Nephron (organoid): ENCODE results near the gene BRD2.
A peak's percentile ranks its signal among the peaks of the same experiment; 100 is the strongest.

ENCODE experiments used
- H3K27ac Mint-ChIP-seq, 3 experiments: 2 replicates each; pipeline ENCODE4 v1.8.0; 2020; ENCODE audit warnings: mixed read lengths in 3 of 3, mild to moderate bottlenecking in 2 of 3, moderate library complexity in 1 of 3
- H3K27me3 Mint-ChIP-seq: 2 replicates; pipeline ENCODE4 v1.8.0; 2021; ENCODE audit warnings: low read depth, mild to moderate bottlenecking, moderate library complexity, mixed read lengths
- H3K36me3 Mint-ChIP-seq: 2 replicates; pipeline ENCODE4 v1.8.0; 2020; ENCODE audit warnings: low read depth, mixed read lengths
- H3K4me1 Mint-ChIP-seq: 2 replicates; pipeline ENCODE4 v1.8.0; 2020; ENCODE audit warnings: mixed read lengths
- H3K4me3 Mint-ChIP-seq, 3 experiments: 2 replicates each; pipeline ENCODE4 v1.8.0; 2020; ENCODE audit warnings: mild to moderate bottlenecking in 3 of 3, mixed read lengths in 3 of 3, moderate library complexity in 2 of 3
- H3K9me3 Mint-ChIP-seq: 2 replicates; pipeline ENCODE4 v1.8.0; 2020; ENCODE audit warnings: mixed read lengths
- TF ChIP-seq, protein P1 (sequence below), 3 experiments: fragments of 200-600 bp; sonication (generic); IDR thresholded peaks; one replicate each; pipeline ENCODE4 v1.5.0; 2021; ENCODE audit warnings: antibody characterized with exemption in 3 of 3; ENCODE audit not compliant: unreplicated experiment in 3 of 3

The BRD2 gene

DNA sequence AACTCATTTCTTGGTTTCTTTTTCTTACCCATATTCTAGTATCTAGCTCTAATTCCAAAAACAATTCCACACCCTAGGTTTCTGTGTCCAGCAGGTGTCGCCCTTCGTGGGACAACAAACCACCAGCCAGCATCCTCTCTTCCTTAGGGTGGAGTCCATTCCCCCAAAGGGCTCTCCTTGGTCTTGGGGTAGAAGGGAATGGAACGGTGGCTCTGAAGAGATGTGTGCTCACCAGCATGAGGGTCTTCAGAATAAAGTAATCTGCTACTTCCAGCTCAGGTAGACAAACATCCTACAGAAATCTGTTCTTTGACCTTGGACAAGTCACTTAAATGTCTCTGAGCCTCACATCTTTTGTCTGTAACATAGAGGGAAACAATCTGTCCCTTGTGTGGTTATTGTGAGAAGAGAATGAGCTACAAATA lies 34.7 kb upstream of the BRD2 start:
- Mint-ChIP-seq H3K4me3 (no peak overlapping the region), H3K9me3 (no peaks in the 10 kb centered on the region), H3K4me1 (peaks cover 6% of the 10 kb centered on the region), H3K27ac (no peak overlapping the region), H3K36me3 (no peaks in the 10 kb centered on the region), H3K27me3 (peaks cover 34% of the 10 kb centered on the region)
- TF ChIP-seq, protein P1, sequence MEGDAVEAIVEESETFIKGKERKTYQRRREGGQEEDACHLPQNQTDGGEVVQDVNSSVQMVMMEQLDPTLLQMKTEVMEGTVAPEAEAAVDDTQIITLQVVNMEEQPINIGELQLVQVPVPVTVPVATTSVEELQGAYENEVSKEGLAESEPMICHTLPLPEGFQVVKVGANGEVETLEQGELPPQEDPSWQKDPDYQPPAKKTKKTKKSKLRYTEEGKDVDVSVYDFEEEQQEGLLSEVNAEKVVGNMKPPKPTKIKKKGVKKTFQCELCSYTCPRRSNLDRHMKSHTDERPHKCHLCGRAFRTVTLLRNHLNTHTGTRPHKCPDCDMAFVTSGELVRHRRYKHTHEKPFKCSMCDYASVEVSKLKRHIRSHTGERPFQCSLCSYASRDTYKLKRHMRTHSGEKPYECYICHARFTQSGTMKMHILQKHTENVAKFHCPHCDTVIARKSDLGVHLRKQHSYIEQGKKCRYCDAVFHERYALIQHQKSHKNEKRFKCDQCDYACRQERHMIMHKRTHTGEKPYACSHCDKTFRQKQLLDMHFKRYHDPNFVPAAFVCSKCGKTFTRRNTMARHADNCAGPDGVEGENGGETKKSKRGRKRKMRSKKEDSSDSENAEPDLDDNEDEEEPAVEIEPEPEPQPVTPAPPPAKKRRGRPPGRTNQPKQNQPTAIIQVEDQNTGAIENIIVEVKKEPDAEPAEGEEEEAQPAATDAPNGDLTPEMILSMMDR (IDR thresholded peaks at IDR 0.05; ENCODE audit: unreplicated experiment in 3 of 3) = peak; percentile 62 to 70 (median 66)

DNA sequence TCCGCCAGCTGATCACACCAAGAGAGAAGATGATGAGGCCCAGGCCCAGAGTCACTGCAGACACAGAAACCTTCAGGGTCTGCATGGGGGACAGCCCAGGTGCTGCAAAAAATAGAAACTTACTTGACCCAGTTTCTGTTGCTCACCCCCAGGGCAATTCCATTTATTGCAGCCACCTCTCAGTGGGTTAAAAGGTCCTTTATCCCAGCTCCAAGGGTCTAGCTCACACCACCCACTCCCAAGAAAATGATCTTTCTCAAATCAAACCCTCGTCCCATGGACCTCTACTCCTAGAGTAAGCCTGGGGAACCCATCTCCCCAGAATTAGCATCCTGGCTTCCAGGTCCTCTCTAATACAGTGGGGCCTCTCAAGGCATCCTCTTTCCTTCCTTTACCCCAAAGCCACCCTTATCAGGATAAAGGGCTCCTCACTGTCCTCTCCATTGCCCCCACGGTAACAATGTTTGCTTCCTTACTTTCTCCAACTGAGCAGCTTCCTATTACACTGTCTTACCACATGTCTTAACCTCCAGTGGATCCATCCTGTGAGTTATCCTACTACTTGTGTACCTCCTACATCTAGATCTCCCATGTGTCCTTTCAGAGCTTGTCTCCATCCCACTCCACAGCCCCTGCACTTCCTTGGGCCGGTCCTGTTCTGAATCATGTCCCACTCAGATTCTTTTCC lies 32.7 kb upstream of the BRD2 start:
- Mint-ChIP-seq H3K4me3 (no peak overlapping the region), H3K27ac (peak overlapping the region; percentile 13 to 83 (median 66)), H3K27me3 (peaks cover 30% of the 10 kb centered on the region), H3K4me1 (peaks cover 6% of the 10 kb centered on the region), H3K36me3 (no peaks in the 10 kb centered on the region), H3K9me3 (no peaks in the 10 kb centered on the region)
- TF ChIP-seq, protein P1 (IDR thresholded peaks at IDR 0.05; ENCODE audit: unreplicated experiment in 3 of 3) = no peak

DNA sequence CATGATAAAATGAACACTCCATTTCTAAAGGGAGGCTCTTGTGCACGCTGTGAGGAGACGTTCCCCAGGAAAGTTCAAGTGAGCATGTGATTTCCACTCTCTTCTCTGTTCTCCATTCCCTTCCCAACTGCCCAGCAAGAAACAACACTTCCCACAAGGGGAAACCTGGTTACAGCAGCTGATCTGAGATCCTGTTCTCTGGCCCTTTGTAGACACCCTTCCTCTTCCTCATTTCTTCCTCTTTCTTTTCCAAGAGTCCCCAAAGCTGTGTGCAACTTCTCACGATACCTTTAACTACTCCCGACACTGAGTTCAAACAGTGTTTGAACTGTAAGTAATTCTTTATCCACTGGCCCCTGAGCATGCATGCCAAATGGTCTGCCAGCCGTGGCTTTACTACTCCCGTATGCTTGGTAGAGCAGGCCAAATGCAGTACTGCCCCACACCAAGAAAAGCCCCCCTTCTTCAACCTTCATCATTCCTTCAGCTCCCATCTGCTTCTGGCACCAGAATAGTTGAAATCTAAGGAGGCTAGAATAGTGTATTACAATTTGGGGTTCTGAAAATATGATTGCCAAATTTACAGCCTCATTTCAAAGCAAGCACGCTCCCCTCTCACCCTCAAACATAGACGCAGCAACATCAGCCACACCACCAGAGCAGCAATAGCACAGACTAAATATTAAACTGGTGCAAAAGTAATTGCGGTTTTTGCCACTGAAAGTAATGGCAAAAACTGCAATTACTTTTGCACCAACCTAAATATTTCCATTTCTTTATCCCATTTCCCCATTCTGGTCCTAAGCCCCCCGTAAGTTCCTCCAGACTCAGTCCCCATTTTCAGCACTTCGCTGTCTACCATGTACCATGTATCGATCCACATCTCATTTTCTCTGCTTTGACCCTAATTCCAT lies 31.9 kb upstream of the BRD2 start:
- peaks cover 14% of the 10 kb centered on the region for H3K4me1 Mint-ChIP-seq
- H3K27me3 Mint-ChIP-seq = peaks cover 28% of the 10 kb centered on the region
- H3K9me3 Mint-ChIP-seq = no peaks in the 10 kb centered on the region
- TF ChIP-seq, protein P1 (IDR thresholded peaks at IDR 0.05; ENCODE audit: unreplicated experiment in 3 of 3) = no peak
- peak overlapping the region; percentile 13 to 83 (median 66) for H3K27ac Mint-ChIP-seq
- no peaks in the 10 kb centered on the region for H3K36me3 Mint-ChIP-seq
- H3K4me3 Mint-ChIP-seq = no peak overlapping the region

DNA sequence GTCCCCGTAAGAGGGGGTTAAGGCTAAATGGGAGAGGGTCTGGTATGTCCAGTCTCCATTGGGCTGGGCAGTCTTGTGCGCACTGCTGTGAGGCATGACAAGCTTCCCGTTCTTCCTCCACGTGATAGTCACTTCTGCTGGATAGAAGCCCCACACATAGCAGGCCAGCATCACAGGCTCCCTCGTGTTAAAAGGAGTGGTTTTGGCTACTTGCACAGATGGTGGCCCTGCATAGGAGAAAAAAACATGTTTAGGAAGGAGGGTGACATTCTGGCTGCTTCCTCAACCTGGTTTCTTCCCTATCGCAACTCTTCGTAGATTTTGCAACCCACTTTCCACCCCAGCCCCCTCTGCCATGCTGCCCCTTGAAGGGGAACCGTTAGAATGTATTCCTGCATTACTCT lies 31.2 kb upstream of the BRD2 start:
- TF ChIP-seq, protein P1 (IDR thresholded peaks at IDR 0.05; ENCODE audit: unreplicated experiment in 3 of 3) = no peak
- Mint-ChIP-seq H3K27me3 (peaks cover 26% of the 10 kb centered on the region), H3K36me3 (no peaks in the 10 kb centered on the region), H3K4me3 (no peak overlapping the region), H3K27ac (peak overlapping the region in 1 of 3 experiments; percentile 83), H3K9me3 (no peaks in the 10 kb centered on the region), H3K4me1 (peaks cover 15% of the 10 kb centered on the region)

DNA sequence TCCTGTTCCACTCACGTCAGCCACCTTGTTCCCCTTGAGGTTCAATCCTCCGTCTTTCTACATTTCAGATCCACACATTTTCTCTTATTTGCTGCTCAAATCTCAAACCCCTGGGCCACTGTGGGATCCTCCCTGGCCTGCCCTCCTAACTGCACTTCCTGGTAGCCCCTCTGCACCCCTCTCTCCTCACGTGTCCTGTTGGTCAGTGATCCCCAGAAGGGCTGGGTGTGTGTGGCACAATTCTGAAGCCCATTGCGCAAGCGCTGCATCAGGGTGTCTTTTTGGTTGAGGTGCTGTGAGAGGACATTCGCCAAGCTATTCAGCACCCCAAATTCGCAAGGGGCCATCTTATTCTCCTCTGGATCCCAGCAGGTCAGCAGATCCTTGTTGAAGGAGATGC lies 29.9 kb upstream of the BRD2 start:
- TF ChIP-seq, protein P1 (IDR thresholded peaks at IDR 0.05; ENCODE audit: unreplicated experiment in 3 of 3) = no peak
- no peaks in the 10 kb centered on the region for H3K9me3 Mint-ChIP-seq
- H3K4me3 Mint-ChIP-seq = no peak overlapping the region
- H3K36me3 Mint-ChIP-seq = no peaks in the 10 kb centered on the region
- H3K4me1 Mint-ChIP-seq = peaks cover 15% of the 10 kb centered on the region
- H3K27me3 Mint-ChIP-seq = peaks cover 22% of the 10 kb centered on the region
- H3K27ac Mint-ChIP-seq = no peak overlapping the region
